ENCODE results near the gene KRT83.
"Not testable (repeated sequence)": the region's sequence is repeated elsewhere in the genome, so short reads cannot be mapped to it uniquely, and the experiment has no call there.

KRT83 gene

DNA sequence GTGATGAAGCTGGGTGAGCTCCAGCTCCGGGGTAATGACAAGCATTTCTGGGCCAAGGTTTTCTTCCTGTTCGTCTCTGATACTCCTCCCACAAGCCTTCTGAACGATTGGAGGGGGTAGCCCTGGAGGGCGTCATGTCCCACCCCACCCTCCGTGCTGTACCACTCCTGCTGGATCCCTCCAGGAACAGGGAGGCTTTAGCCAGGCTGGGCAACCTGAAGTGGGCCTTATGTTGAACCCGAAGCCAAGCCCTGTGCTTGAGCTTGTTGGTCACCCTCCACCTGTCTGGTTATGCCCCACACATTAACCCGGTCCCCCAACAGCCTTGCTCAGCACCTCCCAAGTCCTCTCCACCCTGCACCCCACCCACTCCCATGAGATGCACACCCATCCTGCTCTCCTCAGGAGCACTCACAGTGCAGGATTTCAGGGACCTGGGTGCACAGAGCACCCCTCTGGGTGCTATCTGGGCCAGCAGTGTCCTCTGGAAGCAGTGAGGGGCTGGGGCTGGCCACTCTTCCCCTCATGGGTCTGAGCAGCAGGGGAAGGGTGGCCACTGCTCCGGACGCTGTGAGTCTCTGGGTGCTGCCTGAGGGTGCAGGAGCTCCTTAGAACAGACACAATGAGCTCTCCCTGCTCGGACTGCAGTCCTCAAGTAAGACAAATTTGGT, 6.8 kb upstream of the KRT83 start:
- no peak for DNase-seq

DNA sequence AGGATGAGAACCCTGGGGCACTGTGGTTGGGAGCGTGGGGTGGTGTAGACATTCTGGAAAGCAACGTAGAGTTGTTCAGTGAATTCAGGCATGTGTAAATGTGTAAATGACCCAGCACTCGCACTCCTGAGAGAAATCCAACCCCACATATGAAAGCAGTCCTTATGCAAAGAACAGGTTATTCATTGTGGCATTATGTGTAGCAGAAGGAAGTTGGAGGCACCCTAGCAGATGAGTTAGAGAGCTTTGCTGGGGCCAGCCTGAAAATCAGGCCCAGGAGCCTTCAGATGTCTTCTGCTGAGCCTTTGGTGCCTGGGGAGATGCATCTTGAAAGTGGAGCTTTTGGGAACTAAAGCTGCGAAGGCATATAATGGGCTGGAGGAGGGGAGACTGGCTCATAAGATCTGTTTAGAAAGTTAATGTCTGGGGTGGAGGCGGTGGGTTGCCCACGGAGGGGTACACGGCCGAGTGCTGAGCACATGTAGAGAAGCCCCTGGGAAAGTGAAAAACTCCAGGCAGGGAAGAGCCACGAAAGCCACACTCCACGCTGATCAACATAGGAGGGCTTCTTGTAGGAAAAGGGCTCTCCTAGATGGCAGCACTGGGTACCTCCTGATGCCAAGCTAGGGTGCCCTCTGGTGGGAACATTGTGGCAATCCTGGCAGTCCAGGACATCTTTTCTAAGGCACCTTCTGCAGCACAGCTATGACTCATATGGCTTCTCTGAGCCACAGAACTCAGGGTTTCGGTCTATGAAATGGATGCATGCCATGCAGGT, 6.0 kb upstream of the KRT83 start:
- DNase-seq = peak; percentile 79

DNA sequence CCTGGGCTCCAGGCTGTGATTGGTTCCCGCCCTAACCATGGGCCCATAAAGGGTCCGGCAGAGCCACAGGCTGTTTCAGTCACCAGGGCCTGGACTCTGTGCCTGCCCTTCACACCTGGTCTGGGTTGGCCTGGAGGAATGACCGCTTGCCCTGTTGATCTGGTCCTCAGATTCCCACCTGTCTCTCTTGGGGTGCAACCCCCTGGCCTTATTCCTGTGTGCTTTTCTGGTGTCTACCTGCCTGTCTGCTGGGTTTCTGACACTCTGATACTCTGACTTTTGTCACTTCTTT, 2.9 kb upstream of the KRT83 start:
- no peak for DNase-seq

DNA sequence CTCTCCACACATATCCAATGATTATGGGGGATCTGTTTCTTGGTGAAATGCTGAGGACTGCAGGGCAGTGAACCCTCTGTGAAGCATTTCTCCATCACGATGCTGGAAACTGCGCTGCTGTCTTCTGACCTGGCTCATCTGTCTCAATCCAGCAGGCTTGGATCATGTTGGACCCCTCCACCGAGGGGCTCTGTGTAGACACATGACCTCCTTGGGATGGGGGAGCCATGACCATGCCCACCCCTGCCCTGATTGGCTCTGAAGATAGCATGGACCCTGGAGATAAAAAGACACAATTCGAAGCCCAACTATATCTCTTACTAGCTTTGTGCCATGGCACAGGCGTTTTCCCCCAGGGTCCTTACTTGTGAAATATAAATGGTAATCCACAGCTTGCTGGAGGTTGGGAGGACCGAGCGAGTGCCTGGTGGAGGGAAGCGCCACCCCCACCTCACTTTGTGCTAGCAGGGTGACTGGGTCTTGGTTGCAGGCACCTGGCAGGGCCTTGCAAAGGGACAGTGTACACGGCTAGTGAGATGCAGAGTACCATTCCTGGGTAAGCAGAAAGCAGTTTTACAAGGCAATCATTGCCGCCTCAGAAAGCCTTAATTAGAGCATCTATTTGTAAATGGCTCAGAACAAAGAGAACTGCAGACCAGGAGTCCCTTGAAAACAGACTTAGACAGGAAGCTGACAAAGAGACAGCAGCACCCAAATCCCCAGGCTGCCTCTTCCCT, 2.4 kb upstream of the KRT83 start:
- DNase-seq = no peak

DNA sequence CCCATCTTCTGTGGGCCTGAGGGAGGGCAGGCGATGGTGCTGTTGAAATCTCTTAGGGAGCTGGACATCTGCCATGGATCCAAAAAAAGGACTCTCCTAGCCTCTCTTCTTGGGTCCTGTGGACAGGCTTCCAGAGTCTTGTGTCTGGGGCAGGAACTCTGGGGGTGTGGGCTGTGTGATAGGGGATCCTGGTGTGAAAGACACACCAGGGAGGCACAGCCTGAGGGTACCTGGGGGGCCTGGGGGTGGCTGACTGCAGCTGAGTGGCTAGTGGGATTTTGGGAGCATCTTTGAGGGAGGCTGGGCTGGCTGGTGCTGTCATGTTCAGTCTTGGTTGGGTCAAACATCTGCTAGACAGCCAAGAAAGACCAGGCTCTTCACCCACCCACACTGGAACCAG, 1.8 kb upstream of the KRT83 start:
- DNase-seq = no peak

DNA sequence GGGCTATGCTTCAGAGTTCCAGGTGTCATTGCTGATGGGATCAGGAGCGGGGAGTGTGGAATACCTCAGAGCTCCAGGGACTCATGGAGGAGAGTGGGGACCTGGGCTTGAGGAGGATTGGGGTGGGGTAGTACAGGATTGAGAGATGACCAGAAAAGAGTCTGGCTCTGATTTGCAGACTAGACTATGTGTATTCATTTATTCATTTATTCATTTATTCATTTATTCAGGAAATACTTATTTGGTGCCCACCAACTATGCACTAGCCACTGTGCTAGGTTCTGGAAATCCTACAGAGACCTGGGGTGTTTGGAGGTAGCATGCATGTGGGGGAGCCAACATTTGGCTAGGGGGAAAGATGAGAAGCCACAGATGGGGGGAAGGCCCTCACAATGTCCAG, 871 bp upstream of the KRT83 start:
- DNase-seq = no peak

GRCh38 chr12:52321418-52321817, 220 bp upstream of the KRT83 start:
- DNase-seq = no peak

DNA sequence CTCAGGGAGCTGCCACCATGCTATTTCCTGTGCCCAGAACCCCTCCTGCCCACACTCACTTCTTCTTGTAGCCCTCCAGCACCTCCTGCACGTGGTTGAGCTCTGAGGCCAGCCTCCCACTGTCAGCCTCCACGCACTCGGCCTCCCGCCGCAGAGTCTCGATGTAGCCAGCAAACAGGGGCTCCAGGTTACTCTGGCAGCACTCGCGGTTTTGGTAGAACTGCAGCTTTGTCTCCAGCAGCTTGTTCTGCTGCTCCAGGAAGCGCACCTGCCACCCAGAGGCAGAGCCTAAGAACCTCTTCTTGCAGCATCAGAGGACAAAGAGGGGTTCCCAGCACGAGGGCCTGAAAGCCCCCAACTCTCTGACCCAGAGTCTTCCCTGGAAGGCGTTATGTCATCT, 2.1 kb downstream of the KRT83 start:
- no peak for DNase-seq

DNA sequence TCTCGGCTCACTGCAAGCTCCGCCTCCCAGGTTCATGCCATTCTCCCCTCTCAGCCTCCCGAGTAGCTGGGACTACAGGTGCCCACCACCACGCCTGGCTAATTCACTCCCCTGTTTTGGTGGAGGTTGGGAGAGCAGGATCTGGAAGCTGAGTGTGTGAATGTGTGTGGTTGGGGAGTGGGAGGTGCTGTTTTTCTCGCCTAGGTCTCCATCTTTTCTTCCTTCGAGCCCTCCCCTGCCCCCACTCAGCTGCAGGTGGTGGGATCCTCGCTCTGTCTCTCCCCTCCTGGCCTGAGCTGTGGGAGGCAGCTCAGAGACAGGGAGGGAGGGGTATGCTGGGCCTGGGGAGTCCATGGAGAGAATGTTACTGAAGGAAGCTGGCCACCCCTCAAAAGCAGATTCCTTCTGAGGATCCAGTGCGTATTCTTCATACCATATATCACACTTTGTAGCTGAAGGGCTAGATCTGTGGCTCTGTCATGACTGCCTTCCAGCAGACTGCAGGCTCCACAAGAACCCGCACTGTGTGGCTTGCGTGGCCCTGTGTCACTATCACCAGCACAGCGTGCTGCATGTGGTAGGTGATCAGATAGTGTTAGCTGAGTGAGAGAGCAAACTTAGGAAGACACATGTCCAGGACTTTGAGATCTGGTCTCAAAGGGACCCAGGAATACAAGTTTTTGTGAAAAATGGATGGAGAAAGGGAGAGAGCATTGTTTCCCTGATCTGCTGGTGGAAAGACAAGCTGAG, 2.8 kb downstream of the KRT83 start:
- no peak for DNase-seq

DNA sequence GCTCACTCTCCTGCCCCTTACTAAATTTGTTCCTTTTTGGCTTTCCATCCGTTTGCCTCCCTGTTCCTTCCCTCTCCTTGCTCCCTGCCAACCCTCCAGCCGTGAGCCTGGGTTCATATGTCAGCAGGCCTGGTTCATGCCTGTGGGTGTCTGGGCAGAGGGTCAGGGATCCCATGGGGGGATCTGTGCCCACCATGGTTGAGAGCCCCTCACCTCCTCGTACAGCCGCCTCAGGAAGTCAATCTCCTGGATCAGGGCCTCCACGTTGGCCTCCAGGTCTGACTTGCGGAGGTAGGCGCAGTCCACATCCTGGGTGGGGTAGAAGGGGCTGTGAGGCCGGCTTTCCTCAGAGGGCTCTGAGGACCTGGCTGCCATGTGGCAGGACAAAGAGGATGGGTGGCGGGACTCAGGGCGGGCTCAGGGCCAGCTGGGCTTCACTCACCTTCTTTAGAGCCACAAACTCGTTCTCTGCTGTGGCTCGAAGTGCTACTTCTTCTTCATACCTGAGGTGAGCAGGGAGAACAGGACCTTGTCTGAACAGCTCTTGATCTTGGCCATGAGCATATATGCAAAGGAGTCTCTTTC, 3.6 kb downstream of the KRT83 start:
- no peak for DNase-seq

- no peak for DNase-seq
Observed at GRCh38 chr12:52316701-52317100, 4.5 kb downstream of the KRT83 start.

DNA sequence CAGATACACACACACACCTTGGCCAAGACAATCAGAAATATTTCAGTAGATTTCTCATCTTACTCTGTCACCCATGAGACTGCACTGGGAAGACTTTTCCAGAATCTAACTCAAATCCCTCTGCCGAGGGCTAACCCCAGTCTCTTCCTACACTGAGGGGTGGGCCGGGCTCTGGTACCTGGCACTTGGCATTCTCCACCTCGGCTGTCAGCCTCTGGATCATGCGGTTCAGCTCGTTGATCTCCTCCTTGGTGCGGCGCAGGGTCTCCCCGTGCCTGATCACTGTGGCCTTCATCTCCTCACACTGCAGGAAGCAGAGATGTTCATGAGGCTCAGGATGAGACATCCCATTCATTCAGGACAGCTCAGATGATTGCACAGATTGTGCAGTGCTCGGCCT, 4.9 kb downstream of the KRT83 start:
- no peak for DNase-seq

DNA sequence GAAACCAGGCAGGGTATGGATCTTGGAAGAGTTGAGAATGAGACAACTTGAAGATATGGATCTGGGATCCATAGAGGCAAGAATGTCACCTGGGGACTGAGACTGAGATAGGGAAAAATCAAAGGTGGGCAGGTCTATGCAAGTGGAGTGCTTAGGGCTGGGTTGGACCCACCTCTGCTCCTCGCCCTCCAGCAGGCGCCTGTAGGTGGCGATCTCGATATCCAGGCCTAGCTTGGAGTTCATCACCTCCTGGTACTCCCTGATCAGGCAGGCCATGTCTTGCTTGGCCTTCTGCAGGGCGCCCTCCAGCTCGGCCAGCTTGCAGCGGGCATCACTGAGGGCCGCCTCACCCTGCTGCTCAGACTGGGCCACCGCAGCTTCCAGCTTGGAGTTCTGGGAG, 5.5 kb downstream of the KRT83 start:
- DNase-seq = not testable (repeated sequence)

DNA sequence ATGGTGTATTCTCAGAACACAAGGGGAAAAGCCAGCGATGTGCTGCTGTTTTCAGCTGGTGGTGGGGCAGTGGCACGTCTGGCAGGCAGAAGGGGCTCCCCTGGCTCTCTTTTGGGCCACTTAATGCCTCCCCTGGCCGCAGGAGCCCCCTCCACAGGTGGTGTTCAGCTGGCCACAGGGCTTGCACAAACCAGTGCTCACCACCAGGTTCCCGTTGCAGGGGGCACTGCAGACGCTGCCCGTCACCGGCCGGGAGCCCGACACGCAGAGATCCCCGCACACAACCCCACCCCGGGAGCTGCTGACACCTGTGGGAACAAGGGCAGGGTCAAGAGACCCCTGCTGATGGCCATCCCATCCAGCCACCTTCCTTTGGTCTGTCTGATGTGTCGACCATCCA, 6.7 kb downstream of the KRT83 start:
- DNase-seq = no peak

DNA sequence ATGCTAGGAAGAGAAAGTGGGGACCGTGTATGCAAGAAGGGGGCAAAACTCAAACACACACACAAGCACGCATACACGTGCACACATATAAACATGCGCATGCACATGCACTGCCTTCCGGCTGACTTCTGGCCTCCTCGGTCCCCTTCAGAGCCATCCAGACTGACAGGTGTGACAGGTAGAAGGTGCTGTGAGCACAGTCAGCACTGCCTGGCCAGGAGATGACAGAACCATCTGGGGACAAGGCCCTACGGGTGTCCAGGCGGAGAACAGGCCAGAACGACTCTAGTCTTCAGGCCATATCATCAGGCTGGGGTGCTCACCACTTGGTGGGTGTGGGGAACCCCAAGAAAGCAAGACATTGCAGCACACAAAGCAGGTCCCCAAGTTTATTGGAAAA, 7.3 kb downstream of the KRT83 start:
- no peak for DNase-seq

DNA sequence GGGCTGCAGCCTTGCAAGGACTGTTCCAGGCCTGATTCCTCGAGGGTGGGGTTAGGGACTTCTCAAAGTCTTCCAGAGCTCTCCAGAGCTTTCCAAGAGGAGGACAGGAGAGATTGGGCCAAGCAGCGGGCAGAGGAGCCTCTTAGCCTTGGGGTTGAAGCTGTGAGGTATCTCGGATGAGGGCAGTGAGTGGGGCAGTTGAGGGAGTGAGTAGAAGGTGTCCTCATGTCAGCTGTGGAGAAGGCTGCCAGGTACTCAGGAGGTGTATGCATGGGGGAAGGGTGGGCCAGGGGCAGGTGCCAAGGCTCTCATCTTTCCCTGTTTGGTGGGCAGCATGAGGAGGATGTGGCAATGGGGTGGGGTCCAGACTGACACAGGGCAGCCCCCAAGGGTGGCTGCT, 7.7 kb downstream of the KRT83 start:
- DNase-seq = no peak

- DNase-seq = no peak
Observed at GRCh38 chr12:52312086-52312485, 9.1 kb downstream of the KRT83 start.

DNA sequence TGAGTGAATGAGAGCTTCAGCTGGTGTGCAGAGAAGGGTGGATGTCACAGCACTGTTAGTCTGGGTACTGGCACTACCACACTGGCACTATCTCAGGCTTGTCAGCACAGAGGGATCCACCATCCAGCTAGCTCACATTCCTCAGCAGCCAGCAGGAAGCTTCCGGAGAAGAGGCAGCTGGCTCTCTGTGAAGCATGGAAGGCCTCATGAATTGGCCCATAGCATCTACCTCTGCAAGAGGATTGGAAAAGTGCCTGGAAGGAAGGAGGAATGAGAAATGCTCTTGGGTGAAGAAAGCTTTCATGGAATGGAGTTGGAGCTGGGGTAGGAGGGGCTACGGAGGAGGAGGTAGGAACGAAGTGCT, 9.9 kb downstream of the KRT83 start:
- DNase-seq = no peak

DNA sequence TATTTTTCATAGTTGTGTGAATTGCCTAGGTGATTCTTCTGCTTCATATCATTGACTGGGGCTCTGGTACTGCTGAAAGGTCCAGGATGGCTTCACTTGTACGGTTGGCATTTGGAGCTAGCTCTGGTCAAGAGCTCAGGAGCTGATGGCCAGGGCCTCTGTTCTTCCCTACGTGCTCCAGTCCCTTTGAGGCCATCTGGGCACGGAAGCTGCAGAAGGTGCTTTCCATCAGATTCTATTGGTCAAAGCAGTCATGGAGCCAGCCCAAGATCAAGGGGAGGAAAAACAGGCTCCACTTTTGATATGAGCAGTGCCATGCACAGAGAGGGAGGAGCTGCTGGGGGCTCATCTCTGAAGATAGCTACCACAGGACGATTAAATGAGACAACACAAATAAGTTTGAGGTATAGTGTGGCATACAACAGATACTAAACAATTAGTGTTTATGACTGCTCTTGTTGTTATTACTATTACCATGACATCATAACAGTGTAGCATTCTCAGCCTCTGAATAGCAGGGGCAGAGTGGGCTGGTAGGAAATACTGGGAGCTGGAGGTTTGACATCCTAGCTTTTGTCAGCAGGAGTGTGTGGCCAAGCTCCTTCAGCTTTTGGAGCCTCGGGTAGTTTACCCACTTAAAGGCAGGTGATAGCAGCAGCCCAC, 10.4 kb downstream of the KRT83 start:
- DNase-seq = no peak

GRCh38 chr12:52308806-52309425, 12.3 kb downstream of the KRT83 start:
- no peak for DNase-seq

- DNase-seq = peak; percentile 14
Observed at GRCh38 chr12:52307836-52308805, 13.1 kb downstream of the KRT83 start.

Data from CD4-positive, alpha-beta T cell treated with Interferon gamma for 1 hour (primary cell).